Activated naive CD8-positive, alpha-beta T cell treated with anti-CD3 and anti-CD28 coated beads, Interleukin-2, amount 50 U/mL, for 16 hours (primary cell): ENCODE measurements around the gene UNC13B.
"Not testable (repeated sequence)": the region's sequence is repeated elsewhere in the genome, so short reads cannot be mapped to it uniquely, and the experiment has no call there.

Experiments
- DNase-seq: peaks from one replicate; pipeline ENCODE4 v3.0.0-alpha.2; 2020; ENCODE audit warnings: low read depth, low spot score

Gene UNC13B

DNA sequence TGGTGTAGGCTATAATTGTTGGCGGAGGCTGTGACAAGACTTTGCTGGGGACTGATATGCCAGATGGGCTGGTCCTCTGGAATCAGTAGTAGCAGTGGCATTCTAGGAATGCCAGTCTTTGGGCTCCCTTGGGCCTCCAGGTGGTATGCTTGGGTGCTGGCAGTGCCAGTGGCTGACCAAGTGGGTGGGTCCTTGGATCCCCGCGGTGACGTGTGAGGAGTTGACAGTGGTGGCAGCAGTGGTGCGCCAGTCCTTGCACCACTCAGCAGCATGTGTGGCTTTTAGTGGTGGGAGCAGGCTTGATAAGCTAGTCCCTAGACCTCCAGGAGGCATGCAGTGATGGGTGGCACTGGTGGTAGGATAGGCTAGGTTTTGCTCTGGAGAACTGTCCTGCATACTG, 63.9 kb downstream of the UNC13B start:
- no peak for DNase-seq

GRCh38 chr9:35226651-35227050, 64.8 kb downstream of the UNC13B start:
- DNase-seq, result no peak

- DNase-seq, result no peak
Measured at GRCh38 chr9:35227284-35227683, 65.5 kb downstream of the UNC13B start.

DNA sequence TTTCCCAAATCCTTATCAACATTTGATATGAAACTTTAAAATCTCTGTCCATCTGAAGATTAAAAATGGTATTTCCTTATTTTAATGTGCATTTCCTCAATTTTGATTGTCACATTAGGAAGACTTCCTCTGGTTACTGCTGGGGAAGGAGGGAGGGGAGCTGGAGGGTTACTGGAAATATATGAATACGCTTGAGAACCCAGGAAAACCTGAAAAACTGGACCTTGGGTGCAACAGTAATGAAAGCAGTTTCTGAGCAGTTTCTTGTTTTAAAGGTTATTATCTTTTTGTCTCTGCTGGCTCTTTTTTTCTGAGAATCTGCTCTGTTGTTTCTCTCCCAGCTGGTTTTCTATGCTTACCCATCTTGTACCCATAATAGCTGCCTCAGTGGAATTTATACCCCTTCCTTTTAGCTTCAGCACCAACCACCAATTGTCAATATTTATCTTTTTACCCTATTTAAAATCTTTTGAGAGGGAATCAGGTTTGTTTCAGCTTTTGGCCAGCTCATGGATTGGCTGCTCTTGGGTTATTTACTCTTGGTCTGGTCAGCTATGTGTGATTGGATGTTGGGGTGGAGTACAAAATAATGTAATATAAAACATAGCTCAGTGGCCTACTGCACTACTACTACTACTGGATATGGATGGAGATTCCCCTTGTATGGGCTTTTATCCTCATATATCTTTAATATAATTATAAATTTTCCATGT, 67.4 kb downstream of the UNC13B start:
- DNase-seq, result no peak

GRCh38 chr9:35229779-35230143, 68.0 kb downstream of the UNC13B start:
- DNase-seq, result no peak

DNA sequence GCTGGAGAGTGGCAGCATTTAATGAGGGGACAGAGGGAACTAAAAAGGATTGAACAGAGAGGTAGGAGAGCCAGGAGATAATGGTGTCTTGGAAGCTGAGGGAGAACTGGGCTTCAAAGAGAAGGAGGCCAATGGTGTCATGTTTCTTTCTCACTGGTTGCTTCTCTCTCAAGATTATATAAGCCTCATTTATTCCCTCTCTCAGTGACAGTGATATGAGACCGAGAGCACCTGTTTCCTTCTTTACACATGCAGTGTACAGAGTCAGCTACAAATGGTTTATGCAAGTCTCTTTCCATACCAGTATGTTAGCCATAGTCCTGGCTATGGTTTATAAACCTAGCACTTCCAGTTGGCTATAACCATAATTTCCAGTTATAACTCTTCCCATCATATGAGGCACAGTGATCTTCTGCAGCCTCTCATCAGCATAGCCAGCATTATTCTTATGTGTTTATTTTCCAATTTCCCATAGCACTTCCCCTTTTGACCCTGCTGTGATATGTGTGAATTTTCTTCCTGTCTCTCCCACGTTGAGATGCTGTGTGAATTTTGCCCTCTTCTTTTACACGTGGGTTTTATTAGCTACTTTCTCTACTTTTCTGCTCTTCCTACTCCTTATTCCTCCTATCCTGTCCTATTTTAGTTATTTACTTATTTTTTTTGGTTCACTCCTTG, 71.2 kb downstream of the UNC13B start:
- DNase-seq, result no peak

DNA sequence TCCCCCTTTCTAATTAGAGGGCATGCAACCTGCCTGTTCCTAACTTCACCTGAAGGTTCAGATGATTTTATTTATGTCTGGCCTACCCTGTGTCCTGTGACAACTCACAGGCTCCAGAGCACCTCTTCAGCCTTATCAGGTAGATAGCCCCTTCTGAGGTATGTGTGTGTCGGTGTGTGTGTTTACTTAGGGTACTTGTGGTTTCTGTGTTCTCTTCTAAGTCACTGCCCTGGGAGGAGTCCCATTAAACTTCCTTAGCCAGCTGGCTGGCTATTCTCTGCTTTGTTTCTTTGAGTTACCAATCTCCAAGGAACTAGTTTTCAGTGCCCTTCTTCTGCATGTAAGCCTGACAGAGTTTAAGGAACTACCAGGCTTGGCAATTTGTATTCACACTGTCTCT, 74.9 kb downstream of the UNC13B start:
- no peak for DNase-seq

- DNase-seq, result no peak
Measured at GRCh38 chr9:35237311-35237710, 75.5 kb downstream of the UNC13B start.

GRCh38 chr9:35245945-35246344, 84.1 kb downstream of the UNC13B start:
- not testable (repeated sequence) for DNase-seq

- DNase-seq, result no peak
Measured at GRCh38 chr9:35253075-35253474, 91.3 kb downstream of the UNC13B start.

GRCh38 chr9:35254237-35254636, 92.4 kb downstream of the UNC13B start:
- no peak for DNase-seq

DNA sequence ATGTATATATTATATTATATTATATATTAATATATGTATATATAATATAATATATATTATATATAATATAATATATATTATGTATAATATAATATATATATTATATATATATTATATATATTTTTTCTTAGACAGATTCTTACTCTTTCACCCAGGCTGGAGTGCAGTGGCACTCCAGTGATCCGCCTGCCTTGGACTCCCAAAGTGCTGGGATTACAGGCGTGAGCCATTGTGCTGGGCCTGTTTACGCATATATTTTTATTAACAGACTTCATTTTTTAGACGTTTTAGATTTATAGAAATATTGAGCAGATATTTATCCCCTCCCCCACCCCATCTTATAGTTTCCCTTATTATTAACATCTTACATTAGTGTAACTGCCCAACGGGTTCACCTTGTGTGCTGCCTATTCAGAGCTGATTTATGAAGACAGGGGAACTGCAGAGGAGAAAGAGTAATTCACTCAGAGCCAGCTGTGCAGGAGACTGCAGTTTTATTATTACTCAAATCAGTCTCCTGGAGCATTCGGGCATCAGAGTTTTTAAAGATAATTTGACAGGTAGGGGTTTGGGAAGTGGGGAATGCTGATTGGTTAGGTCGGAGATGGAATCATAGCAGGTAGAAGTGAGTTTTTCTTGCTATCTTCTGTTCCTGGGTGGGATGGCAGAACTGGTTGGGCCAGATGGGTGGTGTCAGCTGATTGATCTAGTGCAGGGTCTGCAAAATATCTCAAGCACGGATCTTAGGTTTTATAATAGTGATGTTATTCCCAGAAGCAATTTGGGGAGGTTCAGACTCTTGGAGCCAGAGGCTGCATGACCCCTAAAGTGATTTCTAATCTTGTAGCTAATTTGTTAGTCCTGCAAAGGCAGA, 93.4 kb downstream of the UNC13B start:
- no peak for DNase-seq

DNA sequence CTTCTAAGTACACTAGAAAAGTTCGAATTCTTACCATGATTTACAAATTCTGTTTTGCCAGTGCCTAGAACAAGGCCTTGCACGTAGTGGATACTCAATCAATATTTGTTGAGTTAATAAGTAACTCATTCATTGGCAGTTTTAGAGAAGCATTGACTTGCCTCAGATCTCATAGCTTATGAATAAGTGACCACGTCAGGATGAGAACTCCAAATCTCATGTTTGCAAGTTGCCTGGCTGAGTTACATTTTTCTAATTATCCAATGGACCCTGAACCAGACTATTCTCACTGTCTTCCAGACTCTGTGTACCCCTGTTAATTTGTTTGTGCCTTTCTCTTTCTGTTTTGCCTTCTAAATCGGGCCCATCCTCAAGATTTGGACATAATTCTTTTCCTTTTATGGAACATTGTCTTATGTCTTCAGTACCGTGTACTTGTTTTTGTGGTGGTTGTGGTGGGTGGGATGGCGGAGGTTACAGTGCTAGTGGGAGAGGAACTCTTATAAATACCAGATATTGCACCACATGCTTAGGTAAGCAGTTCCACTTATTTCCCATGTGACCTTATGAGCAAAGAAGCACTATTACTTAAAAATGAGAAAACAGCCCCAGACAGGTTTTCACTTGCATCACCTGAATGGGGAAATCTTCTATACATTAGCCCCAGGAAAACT, 96.3 kb downstream of the UNC13B start:
- no peak for DNase-seq

- peak; percentile 7 for DNase-seq
Measured at GRCh38 chr9:35258660-35259474, 97.1 kb downstream of the UNC13B start.

DNA sequence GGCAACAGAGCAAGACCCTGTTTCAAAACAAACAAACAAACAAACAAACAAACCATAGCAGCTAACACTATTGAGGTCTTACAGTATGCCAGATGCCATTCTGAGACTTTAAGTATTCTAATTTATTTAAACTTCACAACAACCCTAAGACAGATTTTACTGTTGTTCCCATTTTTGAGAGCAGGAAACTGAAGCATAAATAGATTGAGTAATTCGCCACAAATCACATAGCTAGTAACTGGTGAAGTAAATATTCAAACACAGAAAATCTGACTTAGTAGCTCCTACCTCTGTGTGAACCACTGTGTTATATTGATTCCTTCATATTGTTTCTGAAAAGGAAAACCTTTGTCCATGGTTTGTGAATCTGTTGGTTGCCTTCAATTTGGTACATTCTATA, 98.4 kb downstream of the UNC13B start:
- DNase-seq, result no peak

GRCh38 chr9:35262064-35262463, 100.3 kb downstream of the UNC13B start:
- DNase-seq, result no peak

DNA sequence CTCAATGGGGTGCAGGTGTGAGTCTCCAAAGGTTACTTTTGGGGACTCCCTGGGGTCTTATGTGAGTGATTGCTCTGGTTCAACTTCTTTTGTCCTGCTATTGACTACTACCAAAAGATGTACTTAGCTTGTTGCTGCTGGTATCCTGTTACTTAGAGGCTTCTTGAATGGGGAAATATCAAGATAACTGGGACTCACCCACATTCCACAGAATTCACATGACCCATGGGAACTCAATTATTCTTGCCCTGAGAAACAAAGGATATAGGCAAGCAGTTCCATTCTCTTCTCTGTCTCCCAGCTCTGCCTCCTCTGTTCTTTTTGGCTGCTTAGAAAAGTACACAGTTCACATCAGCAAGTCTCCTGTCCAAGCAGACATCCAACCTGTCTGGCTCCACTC, 105.9 kb downstream of the UNC13B start:
- DNase-seq, result no peak

GRCh38 chr9:35269919-35270318, 108.1 kb downstream of the UNC13B start:
- no peak for DNase-seq

DNA sequence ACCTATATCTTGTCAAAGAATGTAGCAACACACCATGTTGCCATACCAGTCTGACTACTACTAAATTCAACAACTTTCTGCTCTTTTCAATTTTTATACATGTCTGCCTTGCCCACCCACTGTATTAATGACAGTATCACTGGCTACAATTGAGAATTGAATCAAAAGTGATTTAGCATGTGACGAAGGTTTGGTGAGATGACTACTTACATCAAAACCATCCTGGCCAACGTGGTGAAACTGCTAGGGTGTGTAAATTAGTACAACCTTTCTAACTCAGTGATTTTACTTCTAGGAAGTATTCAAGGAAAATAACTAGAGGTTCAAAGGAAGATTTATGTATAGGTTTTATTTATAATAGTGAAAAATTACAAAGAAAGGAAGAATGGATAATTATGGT, 109.8 kb downstream of the UNC13B start:
- DNase-seq, result no peak

DNA sequence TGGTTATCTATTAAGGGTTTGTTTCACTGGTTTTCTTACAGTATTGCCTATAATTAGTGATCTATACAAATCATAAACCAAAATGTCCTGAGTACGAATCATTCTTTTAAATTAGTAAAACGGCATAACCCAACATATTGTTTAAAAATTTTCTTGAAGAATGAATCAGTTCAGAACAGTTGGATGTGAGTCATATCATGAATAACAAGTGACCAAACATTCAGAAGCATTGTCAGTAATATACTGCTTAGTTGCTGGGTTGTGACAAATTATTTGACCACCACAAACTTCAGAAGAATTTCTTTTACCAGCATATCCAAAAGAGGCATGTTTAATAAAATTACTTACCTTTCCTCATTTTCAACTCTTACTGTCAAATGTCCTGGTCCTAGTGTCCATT, 111.2 kb downstream of the UNC13B start:
- no peak for DNase-seq

DNA sequence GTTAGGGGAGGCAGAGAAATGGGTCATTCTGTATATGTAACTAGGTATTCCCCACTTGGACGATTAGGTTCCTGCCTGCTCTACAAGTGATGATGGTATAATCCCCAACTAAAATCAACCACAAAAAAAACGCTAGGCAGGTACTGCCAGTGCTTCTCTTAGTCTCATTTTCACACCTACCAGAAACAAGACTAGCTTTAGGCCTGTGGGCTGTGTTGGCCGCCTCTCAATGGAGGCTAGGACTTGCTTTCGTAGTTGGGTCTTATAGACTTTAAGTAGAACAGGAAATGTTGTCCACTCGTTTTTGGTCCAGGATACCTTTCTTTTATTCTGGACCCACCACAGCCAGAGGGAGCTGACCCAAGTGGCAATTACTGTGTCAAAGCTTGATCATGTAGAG, 111.8 kb downstream of the UNC13B start:
- DNase-seq, result no peak
